ENCODE data around the gene MRPS27.

Gene MRPS27

DNA sequence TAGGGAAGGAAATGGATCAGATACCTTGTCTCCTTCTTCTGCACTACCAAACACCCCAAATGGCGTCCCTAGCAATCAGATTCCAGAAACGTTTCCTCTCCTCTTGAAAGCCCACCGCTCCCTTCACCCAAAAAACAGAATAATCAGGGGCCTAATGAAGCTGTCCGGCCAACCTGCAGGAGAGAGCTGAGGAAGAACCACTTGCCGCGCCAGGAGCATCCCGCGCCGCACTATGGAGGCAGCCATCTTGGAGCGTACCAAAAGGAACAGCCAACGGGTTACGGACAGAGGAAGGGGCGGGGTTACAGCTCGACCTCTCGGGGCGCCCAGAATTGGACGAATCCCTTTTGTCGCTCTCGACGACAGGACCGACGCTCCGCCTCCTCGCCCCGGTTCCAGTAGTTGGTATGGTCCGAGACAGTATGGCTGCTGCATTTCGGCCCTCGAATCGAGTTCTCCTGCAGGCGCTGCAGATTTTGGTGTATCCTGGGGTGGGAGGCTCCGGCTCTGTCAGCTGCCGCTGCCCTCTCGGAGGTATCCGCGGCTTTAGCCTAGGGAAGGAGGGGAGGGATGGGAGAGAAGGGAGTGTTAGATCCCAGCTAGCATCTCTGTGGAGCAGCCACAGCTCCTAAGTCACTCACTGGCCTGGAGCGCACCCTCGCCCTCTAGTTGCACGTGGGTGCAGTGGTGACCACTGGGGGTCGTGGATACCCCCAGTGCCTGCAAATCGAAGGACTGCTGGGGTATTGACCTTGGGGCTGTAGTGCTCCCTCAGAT lies at the start of gene MRPS27, which contains the start of gene PTCD2:
MRPS27 (minus strand) TSS at position 265 of the 777 bp plus-strand sequence; CDS start at position 246, 19 bp downstream.
PTCD2 (plus strand) TSS at position 398 of the 777 bp plus-strand sequence; CDS start at position 408, 10 bp downstream.
- DNase-seq (ENCODE audit: low read depth), result peak; percentile 88

GRCh38 chr5:72369711-72370110 lies 49.7 kb upstream of the MRPS27 start:
- DNase-seq (ENCODE audit: low read depth), result no peak

DNA sequence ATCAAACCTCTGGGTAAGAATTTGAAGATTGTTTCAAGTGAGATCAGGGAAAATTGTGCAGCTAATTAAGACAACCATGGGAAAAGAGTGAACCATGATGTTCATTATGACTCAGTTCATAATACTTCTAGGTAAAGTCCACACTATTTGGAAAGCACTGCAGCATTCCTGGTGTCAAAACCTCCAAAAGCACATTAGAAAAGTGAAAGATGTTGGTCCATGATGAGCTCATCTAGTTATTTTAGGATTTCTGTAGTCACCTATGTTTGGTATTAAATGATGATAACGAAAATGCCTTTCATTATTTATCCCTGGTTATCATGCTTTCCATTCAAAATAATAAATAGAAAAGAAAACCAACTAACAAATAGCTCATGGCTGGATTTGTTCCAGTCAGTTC lies 49.3 kb upstream of the MRPS27 start:
- DNase-seq (ENCODE audit: low read depth), result no peak

DNA sequence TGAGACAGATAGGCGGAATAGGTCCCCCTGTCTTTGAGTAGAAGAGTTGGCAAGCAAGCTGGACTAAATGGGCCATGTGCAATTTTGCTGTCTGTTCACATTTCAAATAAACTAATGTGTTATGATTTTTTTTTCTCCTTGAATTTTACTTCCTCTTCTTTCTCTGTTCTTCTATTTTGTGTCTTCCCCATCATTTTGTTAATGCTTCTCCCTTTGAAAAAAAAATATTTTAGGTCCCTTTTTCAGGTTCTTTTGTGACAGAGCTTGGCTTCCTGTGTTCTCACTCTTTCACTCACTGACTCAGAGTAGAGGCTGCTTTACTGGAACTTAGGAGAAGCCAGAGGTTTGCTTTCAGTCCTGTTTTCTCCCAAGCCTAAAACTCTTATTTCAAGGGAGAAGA lies 48.2 kb upstream of the MRPS27 start:
- no peak for DNase-seq (ENCODE audit: low read depth)

- no peak for DNase-seq (ENCODE audit: low read depth)
These were observed 46.4 kb upstream of the MRPS27 start for GRCh38 chr5:72366324-72366976.

DNA sequence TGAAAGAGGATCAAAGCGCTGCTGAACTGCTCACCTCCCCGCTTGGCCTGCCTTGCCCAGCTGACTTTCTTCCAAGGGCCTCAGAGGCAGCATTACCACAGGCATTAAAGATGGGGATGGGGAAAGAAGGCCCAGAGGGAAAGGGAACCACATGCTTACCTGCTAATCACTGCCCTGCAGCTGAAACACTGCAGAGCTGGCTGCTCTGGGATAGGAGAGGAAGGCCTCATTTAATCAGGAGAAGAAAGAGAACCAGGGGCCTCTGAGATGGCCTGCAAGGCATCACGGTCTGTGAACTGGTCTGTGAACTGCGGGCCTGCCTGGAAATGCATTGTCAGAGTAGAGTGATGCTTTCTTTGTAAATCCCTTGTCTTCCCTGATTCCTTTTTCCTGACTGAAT lies 44.9 kb upstream of the MRPS27 start:
- no peak for DNase-seq (ENCODE audit: low read depth)

- DNase-seq (ENCODE audit: low read depth), result no peak
These were observed 44.1 kb upstream of the MRPS27 start for GRCh38 chr5:72364171-72364570.

GRCh38 chr5:72363166-72363802 lies 43.2 kb upstream of the MRPS27 start:
- no peak for DNase-seq (ENCODE audit: low read depth)

- DNase-seq (ENCODE audit: low read depth), result no peak
These were observed 39.8 kb upstream of the MRPS27 start for GRCh38 chr5:72359886-72360285.

DNA sequence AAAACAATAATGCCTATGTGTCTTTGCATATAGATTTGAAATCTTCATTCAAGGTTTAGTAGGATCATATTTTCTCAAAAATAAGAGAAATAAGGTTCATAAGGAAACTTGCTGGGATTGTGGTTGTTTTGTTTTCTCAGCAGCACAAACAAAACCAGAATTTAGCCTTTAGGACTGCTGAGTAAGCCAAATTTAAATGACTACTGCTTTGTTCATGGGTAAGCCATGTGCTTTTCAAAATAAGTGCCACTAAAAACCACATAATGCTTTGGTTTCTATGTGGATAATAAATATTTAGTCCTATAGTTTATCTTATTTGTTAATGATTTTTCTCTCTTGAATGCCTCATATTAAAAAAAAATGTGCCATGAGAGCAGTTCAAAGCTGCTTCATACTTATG lies 38.9 kb upstream of the MRPS27 start:
- DNase-seq (ENCODE audit: low read depth), result no peak

- DNase-seq (ENCODE audit: low read depth), result no peak
These were observed 36.3 kb upstream of the MRPS27 start for GRCh38 chr5:72356361-72356760.

GRCh38 chr5:72355706-72356299 lies 35.8 kb upstream of the MRPS27 start:
- DNase-seq (ENCODE audit: low read depth), result no peak

- DNase-seq (ENCODE audit: low read depth), result no peak
These were observed 33.0 kb upstream of the MRPS27 start for GRCh38 chr5:72353046-72353445.

GRCh38 chr5:72352616-72353015 lies 32.6 kb upstream of the MRPS27 start:
- no peak for DNase-seq (ENCODE audit: low read depth)

- DNase-seq (ENCODE audit: low read depth), result no peak
These were observed 31.3 kb upstream of the MRPS27 start for GRCh38 chr5:72351376-72351775.

DNA sequence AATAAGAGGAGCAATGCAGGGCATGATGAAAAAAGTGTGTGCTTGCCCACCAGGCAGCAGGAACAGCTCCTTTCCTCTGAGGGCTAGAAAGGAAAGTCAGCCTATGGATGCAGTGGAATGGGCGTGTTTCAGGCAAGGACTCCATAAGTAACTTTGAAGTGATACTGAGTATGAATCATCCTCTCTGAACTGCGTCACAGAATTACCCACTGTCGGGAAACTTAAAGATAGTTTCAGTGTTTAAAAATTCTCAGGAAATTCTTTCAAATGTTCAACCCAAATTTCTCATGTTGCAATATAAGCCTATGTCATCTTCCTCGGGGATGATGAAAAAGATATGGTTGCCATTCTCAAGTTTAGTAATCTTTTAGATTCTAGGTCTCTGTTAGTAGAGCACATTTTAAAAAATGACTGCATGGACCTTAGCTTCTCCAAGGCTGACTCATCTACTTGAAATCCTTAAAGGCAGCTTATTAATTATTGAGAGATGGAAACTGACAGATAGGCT lies 27.8 kb upstream of the MRPS27 start:
- no peak for DNase-seq (ENCODE audit: low read depth)

GRCh38 chr5:72346398-72346797 lies 26.4 kb upstream of the MRPS27 start:
- no peak for DNase-seq (ENCODE audit: low read depth)

DNA sequence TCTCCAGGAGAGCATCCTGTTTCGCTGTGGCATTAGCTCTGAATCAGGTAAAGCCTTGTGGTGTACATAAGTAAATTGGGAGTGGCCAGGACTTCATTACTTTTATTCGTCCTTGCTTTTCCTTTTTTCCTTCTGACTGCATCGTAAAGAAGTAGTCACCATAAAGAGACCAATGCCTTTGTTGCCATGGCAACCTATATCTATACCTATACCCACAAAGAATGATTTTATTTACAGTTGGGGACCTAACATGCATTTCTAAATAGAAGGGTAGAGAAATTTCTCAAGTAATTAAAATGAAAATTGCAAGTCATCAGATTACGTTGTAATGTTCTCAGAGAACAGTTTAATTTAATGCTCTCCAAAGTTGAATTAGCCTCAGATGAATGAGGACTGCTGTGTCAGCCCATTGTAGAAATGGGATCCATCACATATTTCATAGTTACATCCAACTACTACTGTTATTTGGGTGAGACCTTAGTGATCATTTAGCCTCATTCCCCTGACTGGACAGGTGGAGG lies 18.7 kb upstream of the MRPS27 start:
- DNase-seq (ENCODE audit: low read depth), result no peak

DNA sequence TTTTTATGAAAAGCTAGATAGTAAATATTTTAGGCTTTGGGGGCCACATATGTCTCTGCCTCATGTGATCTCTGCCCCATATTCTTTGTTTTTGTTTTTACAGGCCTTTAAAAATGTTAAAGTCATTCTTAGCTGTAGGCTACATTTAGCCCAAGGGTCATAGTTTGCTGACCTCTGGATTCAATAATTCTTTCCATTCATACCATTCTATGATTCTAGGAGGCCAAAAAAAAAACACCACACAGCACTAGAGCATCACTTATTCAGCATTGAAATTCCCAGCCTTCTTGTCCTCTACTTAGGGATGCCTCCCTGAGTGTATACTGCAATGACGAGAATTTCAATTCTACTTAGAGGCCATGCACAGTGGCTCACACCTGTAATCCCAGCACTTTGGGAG lies 17.1 kb upstream of the MRPS27 start:
- no peak for DNase-seq (ENCODE audit: low read depth)

GRCh38 chr5:72330712-72331111 lies 10.7 kb upstream of the MRPS27 start:
- DNase-seq (ENCODE audit: low read depth), result no peak

DNA sequence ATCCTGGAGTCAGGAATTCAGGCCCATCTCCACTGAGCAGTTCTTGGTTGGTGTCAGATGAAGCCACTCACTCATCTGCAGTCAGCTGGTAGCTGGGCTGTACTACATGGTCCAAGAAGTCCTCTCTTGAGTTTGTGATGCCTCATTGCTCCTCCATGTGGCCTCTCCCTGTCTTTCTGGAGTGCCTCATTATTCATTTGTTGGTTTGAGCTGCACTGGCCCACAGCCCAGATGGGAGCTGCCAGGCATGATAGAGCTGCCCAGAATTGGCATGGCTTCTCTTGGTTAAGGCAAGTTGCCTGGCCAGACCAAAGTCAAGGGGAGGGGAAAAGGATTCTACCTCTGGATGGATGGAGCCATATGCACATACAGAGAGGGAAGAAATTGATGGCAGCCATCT lies 8.1 kb upstream of the MRPS27 start:
- no peak for DNase-seq (ENCODE audit: low read depth)

- DNase-seq (ENCODE audit: low read depth), result no peak
These were observed 6.2 kb upstream of the MRPS27 start for GRCh38 chr5:72326306-72326649.
